ENCODE measurements around the gene CYB561.

Gene CYB561

DNA sequence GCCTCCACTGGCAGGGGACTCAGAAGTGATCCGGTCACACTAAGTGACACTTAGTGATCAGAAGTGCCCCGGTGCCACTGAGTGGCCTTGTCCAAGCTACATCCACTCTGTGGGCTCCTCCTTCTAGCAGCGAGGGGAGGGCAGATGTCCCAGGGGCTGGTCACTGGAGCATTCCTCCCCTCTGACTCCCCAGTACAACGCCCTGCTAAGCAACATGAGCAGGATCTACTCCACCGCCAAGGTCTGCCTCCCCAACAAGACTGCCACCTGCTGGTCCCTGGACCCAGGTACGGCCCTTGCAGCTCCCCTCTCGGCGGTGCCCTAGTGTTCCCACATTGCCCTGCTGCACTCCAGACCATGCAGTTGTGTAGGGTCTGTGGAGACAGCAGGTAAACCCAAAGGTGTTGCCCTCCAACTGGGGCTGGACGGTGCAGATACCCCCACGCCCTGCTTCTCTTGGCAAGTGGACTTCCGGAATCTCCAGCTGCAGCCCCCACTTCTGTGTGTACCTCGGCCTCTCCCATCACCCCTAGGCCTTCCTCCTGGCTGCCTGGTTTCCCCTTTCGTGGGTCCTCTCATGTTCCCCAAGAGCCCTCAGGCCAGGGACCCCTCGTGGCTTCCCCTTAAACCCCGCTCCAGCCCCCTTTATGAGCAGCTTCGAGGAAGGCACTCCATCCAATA is 32.8 kb upstream of the CYB561 start (continued):
- TF ChIP-seq, protein P1, sequence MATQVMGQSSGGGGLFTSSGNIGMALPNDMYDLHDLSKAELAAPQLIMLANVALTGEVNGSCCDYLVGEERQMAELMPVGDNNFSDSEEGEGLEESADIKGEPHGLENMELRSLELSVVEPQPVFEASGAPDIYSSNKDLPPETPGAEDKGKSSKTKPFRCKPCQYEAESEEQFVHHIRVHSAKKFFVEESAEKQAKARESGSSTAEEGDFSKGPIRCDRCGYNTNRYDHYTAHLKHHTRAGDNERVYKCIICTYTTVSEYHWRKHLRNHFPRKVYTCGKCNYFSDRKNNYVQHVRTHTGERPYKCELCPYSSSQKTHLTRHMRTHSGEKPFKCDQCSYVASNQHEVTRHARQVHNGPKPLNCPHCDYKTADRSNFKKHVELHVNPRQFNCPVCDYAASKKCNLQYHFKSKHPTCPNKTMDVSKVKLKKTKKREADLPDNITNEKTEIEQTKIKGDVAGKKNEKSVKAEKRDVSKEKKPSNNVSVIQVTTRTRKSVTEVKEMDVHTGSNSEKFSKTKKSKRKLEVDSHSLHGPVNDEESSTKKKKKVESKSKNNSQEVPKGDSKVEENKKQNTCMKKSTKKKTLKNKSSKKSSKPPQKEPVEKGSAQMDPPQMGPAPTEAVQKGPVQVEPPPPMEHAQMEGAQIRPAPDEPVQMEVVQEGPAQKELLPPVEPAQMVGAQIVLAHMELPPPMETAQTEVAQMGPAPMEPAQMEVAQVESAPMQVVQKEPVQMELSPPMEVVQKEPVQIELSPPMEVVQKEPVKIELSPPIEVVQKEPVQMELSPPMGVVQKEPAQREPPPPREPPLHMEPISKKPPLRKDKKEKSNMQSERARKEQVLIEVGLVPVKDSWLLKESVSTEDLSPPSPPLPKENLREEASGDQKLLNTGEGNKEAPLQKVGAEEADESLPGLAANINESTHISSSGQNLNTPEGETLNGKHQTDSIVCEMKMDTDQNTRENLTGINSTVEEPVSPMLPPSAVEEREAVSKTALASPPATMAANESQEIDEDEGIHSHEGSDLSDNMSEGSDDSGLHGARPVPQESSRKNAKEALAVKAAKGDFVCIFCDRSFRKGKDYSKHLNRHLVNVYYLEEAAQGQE (tag by site-specific recombination; IDR thresholded peaks at IDR 0.05): no peak
- TF ChIP-seq, protein P2, sequence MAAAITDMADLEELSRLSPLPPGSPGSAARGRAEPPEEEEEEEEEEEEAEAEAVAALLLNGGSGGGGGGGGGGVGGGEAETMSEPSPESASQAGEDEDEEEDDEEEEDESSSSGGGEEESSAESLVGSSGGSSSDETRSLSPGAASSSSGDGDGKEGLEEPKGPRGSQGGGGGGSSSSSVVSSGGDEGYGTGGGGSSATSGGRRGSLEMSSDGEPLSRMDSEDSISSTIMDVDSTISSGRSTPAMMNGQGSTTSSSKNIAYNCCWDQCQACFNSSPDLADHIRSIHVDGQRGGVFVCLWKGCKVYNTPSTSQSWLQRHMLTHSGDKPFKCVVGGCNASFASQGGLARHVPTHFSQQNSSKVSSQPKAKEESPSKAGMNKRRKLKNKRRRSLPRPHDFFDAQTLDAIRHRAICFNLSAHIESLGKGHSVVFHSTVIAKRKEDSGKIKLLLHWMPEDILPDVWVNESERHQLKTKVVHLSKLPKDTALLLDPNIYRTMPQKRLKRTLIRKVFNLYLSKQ (tag by site-specific recombination; IDR thresholded peaks at IDR 0.05; ENCODE audit: borderline replicate concordance): no peak
- TF ChIP-seq ZNF610 (tag by site-specific recombination; IDR thresholded peaks at IDR 0.05; ENCODE audit: borderline replicate concordance): no peak
- no peak for TF ChIP-seq ZNF292 (tag by site-specific recombination; IDR thresholded peaks at IDR 0.05; ENCODE audit: borderline replicate concordance, low read depth)
- TF ChIP-seq, protein P3, sequence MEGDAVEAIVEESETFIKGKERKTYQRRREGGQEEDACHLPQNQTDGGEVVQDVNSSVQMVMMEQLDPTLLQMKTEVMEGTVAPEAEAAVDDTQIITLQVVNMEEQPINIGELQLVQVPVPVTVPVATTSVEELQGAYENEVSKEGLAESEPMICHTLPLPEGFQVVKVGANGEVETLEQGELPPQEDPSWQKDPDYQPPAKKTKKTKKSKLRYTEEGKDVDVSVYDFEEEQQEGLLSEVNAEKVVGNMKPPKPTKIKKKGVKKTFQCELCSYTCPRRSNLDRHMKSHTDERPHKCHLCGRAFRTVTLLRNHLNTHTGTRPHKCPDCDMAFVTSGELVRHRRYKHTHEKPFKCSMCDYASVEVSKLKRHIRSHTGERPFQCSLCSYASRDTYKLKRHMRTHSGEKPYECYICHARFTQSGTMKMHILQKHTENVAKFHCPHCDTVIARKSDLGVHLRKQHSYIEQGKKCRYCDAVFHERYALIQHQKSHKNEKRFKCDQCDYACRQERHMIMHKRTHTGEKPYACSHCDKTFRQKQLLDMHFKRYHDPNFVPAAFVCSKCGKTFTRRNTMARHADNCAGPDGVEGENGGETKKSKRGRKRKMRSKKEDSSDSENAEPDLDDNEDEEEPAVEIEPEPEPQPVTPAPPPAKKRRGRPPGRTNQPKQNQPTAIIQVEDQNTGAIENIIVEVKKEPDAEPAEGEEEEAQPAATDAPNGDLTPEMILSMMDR (tag by site-specific recombination; IDR thresholded peaks at IDR 0.05): peak; percentile 95
- TF ChIP-seq ZNF10 (tag by site-specific recombination; IDR thresholded peaks at IDR 0.05): no peak
- TF ChIP-seq KLF8 (tag by site-specific recombination; IDR thresholded peaks at IDR 0.05): peak; percentile 59; the same call in 1 of the 2 replicates
- TF ChIP-seq, protein P4, sequence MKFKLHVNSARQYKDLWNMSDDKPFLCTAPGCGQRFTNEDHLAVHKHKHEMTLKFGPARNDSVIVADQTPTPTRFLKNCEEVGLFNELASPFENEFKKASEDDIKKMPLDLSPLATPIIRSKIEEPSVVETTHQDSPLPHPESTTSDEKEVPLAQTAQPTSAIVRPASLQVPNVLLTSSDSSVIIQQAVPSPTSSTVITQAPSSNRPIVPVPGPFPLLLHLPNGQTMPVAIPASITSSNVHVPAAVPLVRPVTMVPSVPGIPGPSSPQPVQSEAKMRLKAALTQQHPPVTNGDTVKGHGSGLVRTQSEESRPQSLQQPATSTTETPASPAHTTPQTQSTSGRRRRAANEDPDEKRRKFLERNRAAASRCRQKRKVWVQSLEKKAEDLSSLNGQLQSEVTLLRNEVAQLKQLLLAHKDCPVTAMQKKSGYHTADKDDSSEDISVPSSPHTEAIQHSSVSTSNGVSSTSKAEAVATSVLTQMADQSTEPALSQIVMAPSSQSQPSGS (tag by site-specific recombination; IDR thresholded peaks at IDR 0.05; ENCODE audit: low read depth): no peak
- no peak for TF ChIP-seq ZNF623 (tag by site-specific recombination; IDR thresholded peaks at IDR 0.05)
- no peak for TF ChIP-seq ZBTB21 (tag by site-specific recombination; IDR thresholded peaks at IDR 0.05)
- peak; percentile 58 for TF ChIP-seq ZBTB17 (tag by site-specific recombination; IDR thresholded peaks at IDR 0.05)
- no peak for TF ChIP-seq ZNF138 (tag by site-specific recombination; IDR thresholded peaks at IDR 0.05; ENCODE audit: borderline replicate concordance)
- TF ChIP-seq KLF10 (tag by site-specific recombination; IDR thresholded peaks at IDR 0.05): no peak
- no peak for TF ChIP-seq ZNF169 (tag by site-specific recombination; IDR thresholded peaks at IDR 0.05)
- no peak for TF ChIP-seq KLF7 (tag by site-specific recombination; IDR thresholded peaks at IDR 0.05; ENCODE audit: borderline replicate concordance)
- TF ChIP-seq ZNF701 (tag by site-specific recombination; IDR thresholded peaks at IDR 0.05): no peak
- TF ChIP-seq ZNF391 (tag by site-specific recombination; IDR thresholded peaks at IDR 0.05; ENCODE audit: borderline replicate concordance, low read depth): 0 out of 2 replicates have a peak, but pooled peaks have one; percentile 43
- TF ChIP-seq ZNF76 (tag by site-specific recombination; IDR thresholded peaks at IDR 0.05; ENCODE audit: borderline replicate concordance, low read depth): no peak
- TF ChIP-seq, protein P5, sequence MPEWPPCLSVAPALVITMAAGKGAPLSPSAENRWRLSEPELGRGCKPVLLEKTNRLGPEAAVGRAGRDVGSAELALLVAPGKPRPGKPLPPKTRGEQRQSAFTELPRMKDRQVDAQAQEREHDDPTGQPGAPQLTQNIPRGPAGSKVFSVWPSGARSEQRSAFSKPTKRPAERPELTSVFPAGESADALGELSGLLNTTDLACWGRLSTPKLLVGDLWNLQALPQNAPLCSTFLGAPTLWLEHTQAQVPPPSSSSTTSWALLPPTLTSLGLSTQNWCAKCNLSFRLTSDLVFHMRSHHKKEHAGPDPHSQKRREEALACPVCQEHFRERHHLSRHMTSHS (tag by site-specific recombination; IDR thresholded peaks at IDR 0.05): no peak
